ENCODE measurements around the gene NUP62. TPM values are rescaled to one million over a fixed set of nuclear protein-coding genes. Genes with fewer than 3 reads are reported as not detected.
"Not testable (repeated sequence)": the region's sequence is repeated elsewhere in the genome, so short reads cannot be mapped to it uniquely, and the experiment has no call there.

NUP62 gene
- polyA plus RNA-seq, 1 of the 3 experiments (the other 2 are of a cell fraction) = 16.2 TPM

GRCh38 chr19:49959892-49960291, 30.6 kb upstream of the NUP62 start:
- H4K20me1 ChIP-seq (ENCODE audit: insufficient read depth); CTCF ChIA-PET; H3K9me3 ChIP-seq; H3K4me1 ChIP-seq (ENCODE audit: control insufficient read depth in 1 of 2, insufficient read depth in 2 of 2, low read depth in 1 of 2, low read length in 1 of 2); H2AFZ ChIP-seq (ENCODE audit: low read depth); H3K4me2 ChIP-seq; DNase-seq; H3K4me3 ChIP-seq (ENCODE audit: low read depth in 2 of 2, low read length in 1 of 2); H3F3A ChIP-seq (replicated peaks; ENCODE audit: insufficient read depth); H3K27ac ChIP-seq (ENCODE audit: low read depth in 2 of 2, low read length in 1 of 2); H3K9ac ChIP-seq; H3K79me2 ChIP-seq (ENCODE audit: insufficient read depth); POLR2A ChIA-PET; H3K9me2 ChIP-seq; H3K36me3 ChIP-seq (replicated peaks in 1 of 2; ENCODE audit: control insufficient read depth in 1 of 2, insufficient read depth in 2 of 2, low read length in 1 of 2): not testable (repeated sequence)
- peaks cover 37% of the 10 kb centered on the region; the same call in 1 of the 2 replicates for H3K27me3 ChIP-seq (ENCODE audit: insufficient read depth)
- 10% methylated on average over 2 of the region's 12 CpGs for WGBS (ENCODE audit: low lambda C conversion rate)

GRCh38 chr19:49958596-49958995, 29.3 kb upstream of the NUP62 start:
- H3K27me3 ChIP-seq (ENCODE audit: insufficient read depth) = peaks cover 49% of the 10 kb centered on the region
- H2AFZ ChIP-seq (ENCODE audit: low read depth); H3K9me2 ChIP-seq; H3K4me2 ChIP-seq; H3K9ac ChIP-seq; H3K9me3 ChIP-seq; H3F3A ChIP-seq (replicated peaks; ENCODE audit: insufficient read depth); H3K4me1 ChIP-seq (ENCODE audit: control insufficient read depth in 1 of 2, insufficient read depth in 2 of 2, low read depth in 1 of 2, low read length in 1 of 2); H4K20me1 ChIP-seq (ENCODE audit: insufficient read depth); POLR2A ChIA-PET; H3K79me2 ChIP-seq (ENCODE audit: insufficient read depth); H3K27ac ChIP-seq (ENCODE audit: low read depth in 2 of 2, low read length in 1 of 2); H3K4me3 ChIP-seq (ENCODE audit: low read depth in 2 of 2, low read length in 1 of 2); H3K36me3 ChIP-seq (replicated peaks in 1 of 2; ENCODE audit: control insufficient read depth in 1 of 2, insufficient read depth in 2 of 2, low read length in 1 of 2); DNase-seq: not testable (repeated sequence)
- CTCF ChIA-PET = interaction anchor here (1.2 to 1.9 kb wide), 2 partner anchors 16 to 21 kb away, joined by 3 to 8 read pairs; no protein-coding TSS in a partner anchor
- WGBS (ENCODE audit: low lambda C conversion rate) = no CpG with 5 or more reads among the region's 13 CpGs

GRCh38 chr19:49958144-49958543, 28.8 kb upstream of the NUP62 start:
- POLR2A ChIA-PET; H3K9me2 ChIP-seq; H3K4me1 ChIP-seq (ENCODE audit: control insufficient read depth in 1 of 2, insufficient read depth in 2 of 2, low read depth in 1 of 2, low read length in 1 of 2); H3K9ac ChIP-seq; H3F3A ChIP-seq (replicated peaks; ENCODE audit: insufficient read depth); H4K20me1 ChIP-seq (ENCODE audit: insufficient read depth); H2AFZ ChIP-seq (ENCODE audit: low read depth); DNase-seq; H3K4me2 ChIP-seq; H3K36me3 ChIP-seq (replicated peaks in 1 of 2; ENCODE audit: control insufficient read depth in 1 of 2, insufficient read depth in 2 of 2, low read length in 1 of 2); H3K27ac ChIP-seq (ENCODE audit: low read depth in 2 of 2, low read length in 1 of 2); H3K9me3 ChIP-seq; H3K79me2 ChIP-seq (ENCODE audit: insufficient read depth); H3K4me3 ChIP-seq (ENCODE audit: low read depth in 2 of 2, low read length in 1 of 2): not testable (repeated sequence)
- 12% methylated on average over 7 of the region's 9 CpGs for WGBS (ENCODE audit: low lambda C conversion rate)
- peaks cover 53% of the 10 kb centered on the region for H3K27me3 ChIP-seq (ENCODE audit: insufficient read depth)
- CTCF ChIA-PET = interaction anchor here (1.2 to 1.9 kb wide), 2 partner anchors 15 to 20 kb away, joined by 3 to 8 read pairs; no protein-coding TSS in a partner anchor

GRCh38 chr19:49957262-49957915, 28.1 kb upstream of the NUP62 start:
- no peak for TF ChIP-seq PBX3 (IDR thresholded peaks at IDR 0.05)
- TF ChIP-seq POLR2AphosphoS5 (IDR thresholded peaks at IDR 0.05; ENCODE audit: low read depth, low read length) = no peak
- no peak for TF ChIP-seq USF2 (IDR thresholded peaks at IDR 0.05; ENCODE audit: borderline replicate concordance, low read depth, low read length)
- no peak for TF ChIP-seq RAD21 (IDR thresholded peaks at IDR 0.05; ENCODE audit: low read length)
- no peak for TF ChIP-seq GABPA (IDR thresholded peaks at IDR 0.05; ENCODE audit: low read depth)
- no peak for TF ChIP-seq TAF1 (IDR thresholded peaks at IDR 0.05; ENCODE audit: borderline replicate concordance, low read depth, low read length)
- TF ChIP-seq SMC3 (IDR thresholded peaks at IDR 0.05; ENCODE audit: low read depth, low read length) = no peak
- TF ChIP-seq CHD2 (IDR thresholded peaks at IDR 0.05; ENCODE audit: low read length, partially characterized antibody) = no peak
- TF ChIP-seq IRF3 (IDR thresholded peaks at IDR 0.05; ENCODE audit: low read depth, low read length) = no peak
- TF ChIP-seq EZH2phosphoT487 (IDR thresholded peaks at IDR 0.05; ENCODE audit: borderline replicate concordance, low read depth) = no peak
- TF ChIP-seq FOSL2 (IDR thresholded peaks at IDR 0.05; ENCODE audit: borderline replicate concordance, low read depth) = no peak
- H3K9me2 ChIP-seq = no peaks in the 10 kb centered on the region
- no peak overlapping the region for H2AFZ ChIP-seq (ENCODE audit: low read depth)
- H3K79me2 ChIP-seq (ENCODE audit: insufficient read depth) = no peaks in the 10 kb centered on the region
- DNase-seq = no peak
- peaks cover 54% of the 10 kb centered on the region for H3K27me3 ChIP-seq (ENCODE audit: insufficient read depth)
- H3K9me3 ChIP-seq = no peaks in the 10 kb centered on the region
- no peaks in the 10 kb centered on the region for H3K4me1 ChIP-seq (ENCODE audit: control insufficient read depth in 1 of 2, insufficient read depth in 2 of 2, low read depth in 1 of 2, low read length in 1 of 2)
- 45% methylated on average over 10 of the region's 10 CpGs for WGBS (ENCODE audit: low lambda C conversion rate)
- no peaks in the 10 kb centered on the region for H3K36me3 ChIP-seq (replicated peaks in 1 of 2; ENCODE audit: control insufficient read depth in 1 of 2, insufficient read depth in 2 of 2, low read length in 1 of 2)
- H3K27ac ChIP-seq (ENCODE audit: low read depth in 2 of 2, low read length in 1 of 2) = no peak overlapping the region
- no peaks in the 10 kb centered on the region for H3F3A ChIP-seq (replicated peaks; ENCODE audit: insufficient read depth)
- H3K4me2 ChIP-seq = no peak overlapping the region
- ChIA-PET CTCF (interaction anchor here (1.2 to 1.9 kb wide), 3 partner anchors 11 to 20 kb away, joined by 3 to 8 read pairs (median 3); no protein-coding TSS in a partner anchor), POLR2A (no interaction called here)
- no peak overlapping the region for H3K4me3 ChIP-seq (ENCODE audit: low read depth in 2 of 2, low read length in 1 of 2)
- no peaks in the 10 kb centered on the region for H4K20me1 ChIP-seq (ENCODE audit: insufficient read depth)
- no peak overlapping the region for H3K9ac ChIP-seq

Measured in SK-N-SH (cell line).